ENCODE measurements around the gene MEA1.

The MEA1 gene

GRCh38 chr6:43034190-43034525 lies 20.4 kb upstream of the MEA1 start:
- H3K4me1 ChIP-seq (ENCODE audit: control insufficient read depth in 2 of 2, insufficient read depth in 1 of 2, low read depth in 1 of 2, low read length in 2 of 2) = peaks cover 0 to 3% of the 10 kb centered on the region in 2 donors
- no peak for DNase-seq (ENCODE audit: low spot score)
- no peak overlapping the region for H3K4ac ChIP-seq (ENCODE audit: low read length)
- no CpG with 5 or more reads among the region's 2 CpGs for WGBS, 2 donors (ENCODE audit: extremely low coverage in 2 of 2, insufficient read length in 2 of 2, insufficient replicate concordance in 1 of 2)
- H2AFZ ChIP-seq (ENCODE audit: low read length) = no peak overlapping the region
- H3K4me2 ChIP-seq (ENCODE audit: insufficient read depth, low read length, poor library complexity, severe bottlenecking) = no peak overlapping the region
- no peak overlapping the region for H2BK12ac ChIP-seq (ENCODE audit: low read length)
- no peak overlapping the region for H2BK120ac ChIP-seq (ENCODE audit: low read depth, low read length)
- peaks cover 47 to 83% of the 10 kb centered on the region in 2 donors for H3K36me3 ChIP-seq (replicated peaks in 1 of 2; ENCODE audit: control insufficient read depth in 2 of 2, insufficient read depth in 2 of 2, low read length in 2 of 2)
- H3K18ac ChIP-seq (ENCODE audit: low read length) = no peak overlapping the region
- H3K9me3 ChIP-seq (replicated peaks in 1 of 2; ENCODE audit: control insufficient read depth in 2 of 2, insufficient read depth in 1 of 2, low read depth in 1 of 2, low read length in 2 of 2) = no peaks in the 10 kb centered on the region
- no peak overlapping the region for H3K23ac ChIP-seq (ENCODE audit: low read depth, low read length, poor library complexity)
- no peak overlapping the region for H3K14ac ChIP-seq (ENCODE audit: low read length)
- H4K8ac ChIP-seq (ENCODE audit: low read depth, low read length) = no peak overlapping the region
- H3K79me1 ChIP-seq (ENCODE audit: low read depth, low read length) = peaks cover 4% of the 10 kb centered on the region
- H3K4me3 ChIP-seq (ENCODE audit: low read length in 2 of 2) = no peak overlapping the region
- no peak overlapping the region for H2BK5ac ChIP-seq (ENCODE audit: low read length)
- H3K27me3 ChIP-seq (ENCODE audit: control insufficient read depth in 3 of 3, insufficient read depth in 3 of 3, low read depth in 1 of 3, low read length in 3 of 3) = no peaks in the 10 kb centered on the region
- no peak overlapping the region for H3K9ac ChIP-seq (ENCODE audit: low read depth, low read length, poor library complexity)
- H2BK15ac ChIP-seq (ENCODE audit: low read length) = no peak overlapping the region
- H4K91ac ChIP-seq (ENCODE audit: low read depth, low read length, poor library complexity) = no peak overlapping the region
- H3K27ac ChIP-seq (replicated peaks; ENCODE audit: low read length) = no peak overlapping the region
- H2AK5ac ChIP-seq (ENCODE audit: low read depth, low read length) = no peak overlapping the region

GRCh38 chr6:43033496-43034189 lies 19.9 kb upstream of the MEA1 start:
- Histone ChIP-seq H3K4me1 (ENCODE audit: control insufficient read depth in 2 of 2, insufficient read depth in 1 of 2, low read depth in 1 of 2, low read length in 2 of 2) (peaks cover 0 to 3% of the 10 kb centered on the region in 2 donors), H2BK12ac (ENCODE audit: low read length) (no peak overlapping the region), H3K9me3 (replicated peaks in 1 of 2; ENCODE audit: control insufficient read depth in 2 of 2, insufficient read depth in 1 of 2, low read depth in 1 of 2, low read length in 2 of 2) (no peaks in the 10 kb centered on the region), H3K27me3 (ENCODE audit: control insufficient read depth in 3 of 3, insufficient read depth in 3 of 3, low read depth in 1 of 3, low read length in 3 of 3) (no peaks in the 10 kb centered on the region), H3K36me3 (replicated peaks in 1 of 2; ENCODE audit: control insufficient read depth in 2 of 2, insufficient read depth in 2 of 2, low read length in 2 of 2) (peaks cover 47 to 83% of the 10 kb centered on the region in 2 donors), H3K4me3 (ENCODE audit: low read length in 2 of 2) (no peak overlapping the region), H3K4ac (ENCODE audit: low read length) (no peak overlapping the region), H2BK120ac (ENCODE audit: low read depth, low read length) (no peak overlapping the region), H2BK15ac (ENCODE audit: low read length) (no peak overlapping the region), H4K91ac (ENCODE audit: low read depth, low read length, poor library complexity) (no peak overlapping the region), H3K27ac (replicated peaks; ENCODE audit: low read length) (no peak overlapping the region), H2BK5ac (ENCODE audit: low read length) (no peak overlapping the region), H3K4me2 (ENCODE audit: insufficient read depth, low read length, poor library complexity, severe bottlenecking) (no peak overlapping the region), H2AFZ (ENCODE audit: low read length) (no peak overlapping the region), H3K14ac (ENCODE audit: low read length) (no peak overlapping the region), H3K79me1 (ENCODE audit: low read depth, low read length) (peaks cover 4% of the 10 kb centered on the region), H2AK5ac (ENCODE audit: low read depth, low read length) (no peak overlapping the region), H3K23ac (ENCODE audit: low read depth, low read length, poor library complexity) (no peak overlapping the region), H3K18ac (ENCODE audit: low read length) (no peak overlapping the region), H3K9ac (ENCODE audit: low read depth, low read length, poor library complexity) (no peak overlapping the region), H4K8ac (ENCODE audit: low read depth, low read length) (no peak overlapping the region)
- WGBS, 2 donors (ENCODE audit: extremely low coverage in 2 of 2, insufficient read length in 2 of 2, insufficient replicate concordance in 1 of 2) = no CpG with 5 or more reads among the region's 2 CpGs
- no peak for DNase-seq (ENCODE audit: low spot score)

GRCh38 chr6:43032326-43032725 lies 18.6 kb upstream of the MEA1 start:
- H2AFZ ChIP-seq (ENCODE audit: low read length) = no peak overlapping the region
- peaks cover 0 to 3% of the 10 kb centered on the region in 2 donors for H3K4me1 ChIP-seq (ENCODE audit: control insufficient read depth in 2 of 2, insufficient read depth in 1 of 2, low read depth in 1 of 2, low read length in 2 of 2)
- no peak overlapping the region for H3K4ac ChIP-seq (ENCODE audit: low read length)
- H3K4me2 ChIP-seq (ENCODE audit: insufficient read depth, low read length, poor library complexity, severe bottlenecking) = no peak overlapping the region
- H2BK12ac ChIP-seq (ENCODE audit: low read length) = no peak overlapping the region
- no peaks in the 10 kb centered on the region for H3K9me3 ChIP-seq (replicated peaks in 1 of 2; ENCODE audit: control insufficient read depth in 2 of 2, insufficient read depth in 1 of 2, low read depth in 1 of 2, low read length in 2 of 2)
- H3K36me3 ChIP-seq (replicated peaks in 1 of 2; ENCODE audit: control insufficient read depth in 2 of 2, insufficient read depth in 2 of 2, low read length in 2 of 2) = peaks cover 38 to 82% of the 10 kb centered on the region in 2 donors
- peaks cover 3% of the 10 kb centered on the region for H3K79me1 ChIP-seq (ENCODE audit: low read depth, low read length)
- no peak overlapping the region for H2BK120ac ChIP-seq (ENCODE audit: low read depth, low read length)
- H2AK5ac ChIP-seq (ENCODE audit: low read depth, low read length) = no peak overlapping the region
- no peak overlapping the region for H3K9ac ChIP-seq (ENCODE audit: low read depth, low read length, poor library complexity)
- H2BK15ac ChIP-seq (ENCODE audit: low read length) = no peak overlapping the region
- no CpG with 5 or more reads among the region's 4 CpGs for WGBS, 2 donors (ENCODE audit: extremely low coverage in 2 of 2, insufficient read length in 2 of 2, insufficient replicate concordance in 1 of 2)
- no peak overlapping the region for H4K8ac ChIP-seq (ENCODE audit: low read depth, low read length)
- no peak overlapping the region for H3K14ac ChIP-seq (ENCODE audit: low read length)
- H3K27me3 ChIP-seq (ENCODE audit: control insufficient read depth in 3 of 3, insufficient read depth in 3 of 3, low read depth in 1 of 3, low read length in 3 of 3) = no peaks in the 10 kb centered on the region
- H3K4me3 ChIP-seq (ENCODE audit: low read length in 2 of 2) = no peak overlapping the region
- no peak overlapping the region for H2BK5ac ChIP-seq (ENCODE audit: low read length)
- H4K91ac ChIP-seq (ENCODE audit: low read depth, low read length, poor library complexity) = no peak overlapping the region
- H3K27ac ChIP-seq (replicated peaks; ENCODE audit: low read length) = no peak overlapping the region
- no peak overlapping the region for H3K23ac ChIP-seq (ENCODE audit: low read depth, low read length, poor library complexity)
- no peak overlapping the region for H3K18ac ChIP-seq (ENCODE audit: low read length)
- no peak for DNase-seq (ENCODE audit: low spot score)

GRCh38 chr6:43029120-43029519 lies 15.4 kb upstream of the MEA1 start:
- no peaks in the 10 kb centered on the region for H3K4me1 ChIP-seq (ENCODE audit: control insufficient read depth in 2 of 2, insufficient read depth in 1 of 2, low read depth in 1 of 2, low read length in 2 of 2)
- H3K4ac ChIP-seq (ENCODE audit: low read length) = no peak overlapping the region
- no peaks in the 10 kb centered on the region for H3K27me3 ChIP-seq (ENCODE audit: control insufficient read depth in 3 of 3, insufficient read depth in 3 of 3, low read depth in 1 of 3, low read length in 3 of 3)
- no peak overlapping the region for H2BK12ac ChIP-seq (ENCODE audit: low read length)
- H3K23ac ChIP-seq (ENCODE audit: low read depth, low read length, poor library complexity) = no peak overlapping the region
- no peak overlapping the region for H2BK120ac ChIP-seq (ENCODE audit: low read depth, low read length)
- H4K91ac ChIP-seq (ENCODE audit: low read depth, low read length, poor library complexity) = no peak overlapping the region
- H3K4me2 ChIP-seq (ENCODE audit: insufficient read depth, low read length, poor library complexity, severe bottlenecking) = no peak overlapping the region
- H3K36me3 ChIP-seq (replicated peaks in 1 of 2; ENCODE audit: control insufficient read depth in 2 of 2, insufficient read depth in 2 of 2, low read length in 2 of 2) = peaks cover 43 to 88% of the 10 kb centered on the region in 2 donors
- DNase-seq (ENCODE audit: low spot score) = no peak
- no peaks in the 10 kb centered on the region for H3K79me1 ChIP-seq (ENCODE audit: low read depth, low read length)
- no peak overlapping the region for H2BK5ac ChIP-seq (ENCODE audit: low read length)
- H4K8ac ChIP-seq (ENCODE audit: low read depth, low read length) = no peak overlapping the region
- no peak overlapping the region for H3K18ac ChIP-seq (ENCODE audit: low read length)
- no CpG with 5 or more reads among the region's 9 CpGs for WGBS, 2 donors (ENCODE audit: extremely low coverage in 2 of 2, insufficient read length in 2 of 2, insufficient replicate concordance in 1 of 2)
- no peak overlapping the region for H2BK15ac ChIP-seq (ENCODE audit: low read length)
- H3K9ac ChIP-seq (ENCODE audit: low read depth, low read length, poor library complexity) = no peak overlapping the region
- no peak overlapping the region for H2AK5ac ChIP-seq (ENCODE audit: low read depth, low read length)
- H3K9me3 ChIP-seq (replicated peaks in 1 of 2; ENCODE audit: control insufficient read depth in 2 of 2, insufficient read depth in 1 of 2, low read depth in 1 of 2, low read length in 2 of 2) = no peaks in the 10 kb centered on the region
- H3K27ac ChIP-seq (replicated peaks; ENCODE audit: low read length) = no peak overlapping the region
- no peak overlapping the region for H2AFZ ChIP-seq (ENCODE audit: low read length)
- no peak overlapping the region for H3K14ac ChIP-seq (ENCODE audit: low read length)
- no peak overlapping the region for H3K4me3 ChIP-seq (ENCODE audit: low read length in 2 of 2)

All from neuronal stem cell (in vitro differentiated cells).